Measurements from ENCODE around the gene ZCCHC12.

ZCCHC12 gene

DNA sequence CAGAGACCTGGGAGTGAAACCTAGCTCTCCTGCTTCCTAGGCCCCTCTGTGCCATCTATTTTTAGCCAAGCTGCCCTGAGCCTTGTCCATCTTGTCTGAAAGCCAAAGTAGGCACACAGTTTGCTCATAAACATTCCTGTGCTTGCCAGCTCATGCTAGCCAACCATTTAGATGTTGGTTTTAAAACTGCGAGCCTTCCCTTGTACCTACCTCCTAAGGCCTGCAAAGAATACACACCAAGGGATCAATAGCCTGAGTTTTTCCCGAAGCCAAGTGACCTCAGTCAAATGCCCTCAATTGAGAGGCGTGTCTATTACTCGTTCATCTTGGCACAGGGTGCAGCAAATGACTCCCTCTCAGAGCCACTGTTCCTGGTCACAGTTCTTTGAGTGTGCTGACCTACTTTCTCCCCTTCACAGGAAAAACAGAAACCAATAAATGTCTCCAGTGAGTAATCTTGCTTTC is 48.5 kb downstream of the ZCCHC12 start:
- DNase-seq, result no peak

All from stimulated activated CD8-positive, alpha-beta memory T cell treated with anti-CD3 and anti-CD28 coated beads, Interleukin-4, amount 100 ng/mL, for 48 hours (primary cell).